HCT116 (cell line): ENCODE measurements around the gene DCUN1D2. TPM values are rescaled to one million over a fixed set of nuclear protein-coding genes. Genes with fewer than 3 reads are reported as not detected.

ENCODE experiments used
- ATAC-seq: fragments of 200-7000 bp; cut with Tn5 transposase; 2 replicates; pipeline ENCODE4 v1.9.1; 2020; ENCODE audit warnings: mild to moderate bottlenecking, moderate library complexity
- BruUV-seq: library from RNA; stranded (reverse); fragments of 400-500 nt; replicated peaks from 2 replicates; lab custom pipeline; 2021; lab: Mats Ljungman, UMichigan
- CTCF ChIA-PET: fragments of 300-600 bp; sonication (Branson Sonifier 250); formaldehyde crosslinking; loops from one replicate; lab custom pipeline; 2021; ENCODE audit warnings: antibody characterized with exemption; lab: Charles Lee
- POLR2A ChIA-PET: fragments of 300-600, 350-600 bp; sonication (Branson Sonifier 250); formaldehyde crosslinking; loops from one replicate; lab custom pipeline; 2021; ENCODE audit warnings: antibody characterized with exemption; lab: Charles Lee
- RAD21 ChIA-PET, 2 experiments: fragments of 300-600 bp; sonication (Branson Sonifier 250); formaldehyde crosslinking; loops; one replicate each; lab custom pipeline; 2023; ENCODE audit warnings: low total read pairs in 2 of 2; ENCODE audit not compliant: uncharacterized antibody in 2 of 2, unreplicated experiment in 2 of 2, low non-redundant PET in 1 of 2; lab: Charles Lee
- DNase-seq: peaks from one replicate; pipeline ENCODE4 v3.0.0-alpha.2; 2010; ENCODE audit warnings: low read depth, low spot score
- H2AFZ ChIP-seq: fragments of 200-600 bp; shearing (Covaris generic), sonication (generic); 2 replicates; pipeline ENCODE4 v1.6.1; 2017; ENCODE audit warnings: low read depth, mixed run types, mixed read lengths, antibody characterized with exemption, low read length; ENCODE audit not compliant: poor library complexity, severe bottlenecking
- H3K27ac ChIP-seq: 2 replicates; pipeline ENCODE4 v1.5.1; 2012; ENCODE audit warnings: low read depth, low read length
- H3K27me3 ChIP-seq: fragments of 200-600 bp; sonication (generic); 2 replicates; pipeline ENCODE4 v1.6.1; 2016; ENCODE audit warnings: mixed run types, low read length, mixed read lengths; ENCODE audit not compliant: insufficient read depth
- H3K36me3 ChIP-seq, 2 experiments: fragments of 200-500 bp in 1 of 2; fragments of 200-600 bp in 1 of 2; sonication (Bioruptor generic) in 1 of 2; sonication (generic) in 1 of 2; 2 replicates each; pipeline versions ENCODE4 v1.5.1 to v1.6.1; 2014 to 2016; ENCODE audit warnings: low read length in 2 of 2, inconsistent platforms in 1 of 2, mixed read lengths in 1 of 2, mixed run types in 1 of 2; ENCODE audit not compliant: insufficient read depth in 2 of 2, control insufficient read depth in 1 of 2
- H3K4me1 ChIP-seq, 2 experiments: fragments of 200-600 bp in 1 of 2; sonication (generic) in 1 of 2; 2 replicates each; pipeline versions ENCODE4 v1.5.1 to v1.6.1; 2012 to 2017; ENCODE audit warnings: low read length in 2 of 2, inconsistent platforms in 1 of 2, mild to moderate bottlenecking in 1 of 2, mixed read lengths in 1 of 2, mixed run types in 1 of 2, moderate library complexity in 1 of 2; ENCODE audit not compliant: insufficient read depth in 2 of 2, control insufficient read depth in 1 of 2
- H3K4me2 ChIP-seq: fragments of 200-600 bp; sonication (generic); 2 replicates; pipeline ENCODE4 v1.6.1; 2017; ENCODE audit warnings: mixed run types, low read length, mixed read lengths
- H3K4me3 ChIP-seq, 2 experiments: fragments of 200-600 bp in 1 of 2; sonication (generic) in 1 of 2; replicated peaks in 1 of 2; 2 replicates each; pipeline ENCODE4 v1.5.1; 2011 to 2016; ENCODE audit warnings: low read length in 2 of 2, control low read depth in 1 of 2, low read depth in 1 of 2, mild to moderate bottlenecking in 1 of 2, mixed read lengths in 1 of 2, mixed run types in 1 of 2
- H3K79me2 ChIP-seq: fragments of 200-600 bp; sonication (generic); 2 replicates; pipeline ENCODE4 v1.6.1; 2017; ENCODE audit warnings: mild to moderate bottlenecking, mixed run types, low read length, moderate library complexity, mixed read lengths; ENCODE audit not compliant: insufficient read depth
- H3K9ac ChIP-seq: fragments of 200-600 bp; sonication (generic); 2 replicates; pipeline ENCODE4 v1.6.1; 2016; ENCODE audit warnings: low read length, mixed read lengths
- H3K9me2 ChIP-seq: fragments of 200-600 bp; sonication (generic), shearing (Covaris generic); 2 replicates; pipeline ENCODE4 v1.6.1; 2017; ENCODE audit warnings: mixed run types, mild to moderate bottlenecking, moderate library complexity; ENCODE audit not compliant: insufficient read depth
- H3K9me3 ChIP-seq, 2 experiments: fragments of 200-500 bp in 1 of 2; fragments of 200-600 bp in 1 of 2; sonication (Bioruptor generic) in 1 of 2; sonication (generic) in 1 of 2; 2 replicates each; pipeline ENCODE4 v1.6.1; 2014 to 2017; ENCODE audit warnings: low read length in 2 of 2, mixed read lengths in 2 of 2, inconsistent platforms in 1 of 2, low read depth in 1 of 2, mild to moderate bottlenecking in 1 of 2, mixed run types in 1 of 2, moderate library complexity in 1 of 2; ENCODE audit not compliant: control insufficient read depth in 1 of 2, insufficient read depth in 1 of 2
- H4K20me1 ChIP-seq: fragments of 200-600 bp; sonication (generic), shearing (Covaris generic); 2 replicates; pipeline ENCODE4 v1.6.1; 2017; ENCODE audit warnings: mixed run types, mild to moderate bottlenecking, moderate library complexity; ENCODE audit not compliant: insufficient read depth
- CBX3 ChIP-seq: IDR thresholded peaks from 2 replicates; pipeline ENCODE4 v1.6.1; 2012; ENCODE audit warnings: low read depth
- CEBPB ChIP-seq: IDR thresholded peaks from 2 replicates; pipeline ENCODE4 v1.6.1; 2012; ENCODE audit warnings: low read depth
- EGR1 ChIP-seq: IDR thresholded peaks from 2 replicates; pipeline ENCODE4 v1.6.1; 2012; ENCODE audit warnings: low read depth
- ELF1 ChIP-seq: IDR thresholded peaks from 2 replicates; pipeline ENCODE4 v1.6.1; 2012; ENCODE audit warnings: low read depth, borderline replicate concordance
- FOSL1 ChIP-seq: IDR thresholded peaks from 2 replicates; pipeline ENCODE4 v1.6.1; 2012; ENCODE audit warnings: low read depth
- POLR2AphosphoS5 ChIP-seq: IDR thresholded peaks from 2 replicates; pipeline ENCODE4 v1.6.1; 2011; ENCODE audit warnings: mild to moderate bottlenecking, low read depth, low read length, moderate library complexity
- SIN3A ChIP-seq: IDR thresholded peaks from 2 replicates; pipeline ENCODE4 v1.6.1; 2012; ENCODE audit warnings: low read depth
- SP1 ChIP-seq: IDR thresholded peaks from 2 replicates; pipeline ENCODE4 v1.6.1; 2012; ENCODE audit warnings: low read depth
- YY1 ChIP-seq: IDR thresholded peaks from 2 replicates; pipeline ENCODE4 v1.6.1; 2011; ENCODE audit warnings: low read length, low read depth, moderate library complexity, mild to moderate bottlenecking; ENCODE audit not compliant: insufficient replicate concordance; ENCODE audit errors: extremely low read depth
- intact Hi-C: fragments of 100-400 bp; cut with micrococcal nuclease; formaldehyde crosslinking; loops from 2 replicates; pipeline ENCODE4 v1.10.0; 2022
- total RNA-seq: library from RNA; stranded (reverse); gene quantifications from one replicate; pipeline ENCODE4 v1.2.1, GENCODE V29; 2021; ENCODE audit not compliant: unreplicated experiment
- TF ChIP-seq, protein P1 (sequence below): IDR thresholded peaks from 2 replicates; pipeline ENCODE4 v1.6.1; 2011; ENCODE audit warnings: mild to moderate bottlenecking, low read length, moderate library complexity; ENCODE audit not compliant: insufficient replicate concordance; ENCODE audit errors: extremely low read depth
- TF ChIP-seq, protein P2 (sequence below): IDR thresholded peaks from 2 replicates; pipeline ENCODE4 v1.6.1; 2012

Gene DCUN1D2
- total RNA-seq, 1 experiment from 2014 or later: 25.4 TPM

DNA sequence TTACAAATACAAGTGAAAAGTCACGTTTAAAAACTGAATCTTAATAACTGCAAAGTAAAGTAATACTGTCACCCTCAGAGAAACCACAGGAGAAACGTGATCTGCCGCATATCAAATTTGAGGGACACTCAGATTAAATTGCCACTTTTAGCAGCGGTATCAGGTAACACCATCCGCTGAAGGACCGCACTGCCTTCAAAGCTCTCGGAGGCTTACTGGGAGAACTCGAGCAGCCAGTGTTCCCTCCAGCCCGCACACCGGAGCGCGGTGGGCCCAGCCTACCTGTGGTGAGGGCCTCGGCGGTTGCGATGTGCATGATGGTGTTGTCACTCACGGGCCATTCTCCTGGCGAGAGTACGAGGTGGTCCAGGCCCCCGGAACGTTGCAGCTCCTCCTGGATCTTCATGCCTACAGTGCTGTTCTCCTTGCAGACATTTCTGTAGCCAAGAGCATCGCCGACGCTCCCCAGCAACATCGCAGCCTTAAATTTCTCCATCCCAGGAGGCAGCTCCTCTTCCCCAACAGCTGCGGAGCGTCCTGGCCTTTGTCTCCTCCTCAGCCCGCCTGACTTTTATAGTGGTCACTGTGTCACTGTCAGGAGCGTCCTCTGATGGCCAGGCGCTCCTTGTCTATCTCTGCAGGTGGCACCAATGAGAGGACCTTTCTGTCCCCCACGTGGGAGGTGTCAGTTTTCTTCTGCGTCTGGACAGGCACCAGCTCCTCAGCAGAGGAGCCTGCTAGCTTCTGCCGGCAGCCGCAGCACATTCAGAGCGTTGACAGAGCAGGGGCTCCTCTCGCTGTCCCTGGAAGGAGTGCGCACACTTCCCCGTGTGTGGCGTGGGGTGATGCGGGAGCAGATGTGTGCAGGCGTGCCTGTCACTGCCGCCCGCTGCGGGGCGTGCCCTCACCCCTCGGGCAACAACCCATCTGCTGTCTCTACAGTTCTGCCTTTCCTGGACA, 37.3 kb downstream of the DCUN1D2 start, which contains the start of gene ADPRHL1:
Gene ADPRHL1 (minus strand): TSS at position 547 of the 960 bp plus-strand sequence. CDS start 51 bp downstream, at position 496.
- Histone ChIP-seq H3K27ac (no peak within 1 kb of the TSS), H3K4me2 (no peak within 1 kb of the TSS), H2AFZ (no peak within 1 kb of the TSS), H4K20me1 (no peaks in the 10 kb centered on the region), H3K27me3 (no peaks in the 10 kb centered on the region), H3K79me2 (peaks cover 6% of the 10 kb centered on the region), H3K9me2 (no peaks in the 10 kb centered on the region), H3K36me3 (peaks cover 4 to 9% of the 10 kb centered on the region in 2 experiments; a peak in 2 of 4 replicates), H3K9ac (no peak within 1 kb of the TSS), H3K4me3 (no peak within 1 kb of the TSS), H3K9me3 (no peaks in the 10 kb centered on the region), H3K4me1 (peaks cover 3 to 17% of the 10 kb centered on the region in 2 experiments)
- RAD21 ChIA-PET: no interaction called here
- CTCF ChIA-PET: interaction anchor here (0.9 kb wide), 1 partner anchor 11 kb away, joined by 4 read pairs; no protein-coding TSS in a partner anchor
- no peak for DNase-seq
- TF ChIP-seq CEBPB (no peak), CBX3 (no peak), SP1 (no peak), ELF1 (no peak), SIN3A (no peak), YY1 (no peak), FOSL1 (no peak), EGR1 (no peak), POLR2AphosphoS5 (no peak)
- TF ChIP-seq, protein P1, sequence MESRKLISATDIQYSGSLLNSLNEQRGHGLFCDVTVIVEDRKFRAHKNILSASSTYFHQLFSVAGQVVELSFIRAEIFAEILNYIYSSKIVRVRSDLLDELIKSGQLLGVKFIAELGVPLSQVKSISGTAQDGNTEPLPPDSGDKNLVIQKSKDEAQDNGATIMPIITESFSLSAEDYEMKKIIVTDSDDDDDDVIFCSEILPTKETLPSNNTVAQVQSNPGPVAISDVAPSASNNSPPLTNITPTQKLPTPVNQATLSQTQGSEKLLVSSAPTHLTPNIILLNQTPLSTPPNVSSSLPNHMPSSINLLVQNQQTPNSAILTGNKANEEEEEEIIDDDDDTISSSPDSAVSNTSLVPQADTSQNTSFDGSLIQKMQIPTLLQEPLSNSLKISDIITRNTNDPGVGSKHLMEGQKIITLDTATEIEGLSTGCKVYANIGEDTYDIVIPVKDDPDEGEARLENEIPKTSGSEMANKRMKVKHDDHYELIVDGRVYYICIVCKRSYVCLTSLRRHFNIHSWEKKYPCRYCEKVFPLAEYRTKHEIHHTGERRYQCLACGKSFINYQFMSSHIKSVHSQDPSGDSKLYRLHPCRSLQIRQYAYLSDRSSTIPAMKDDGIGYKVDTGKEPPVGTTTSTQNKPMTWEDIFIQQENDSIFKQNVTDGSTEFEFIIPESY: no peak
- TF ChIP-seq, protein P2, sequence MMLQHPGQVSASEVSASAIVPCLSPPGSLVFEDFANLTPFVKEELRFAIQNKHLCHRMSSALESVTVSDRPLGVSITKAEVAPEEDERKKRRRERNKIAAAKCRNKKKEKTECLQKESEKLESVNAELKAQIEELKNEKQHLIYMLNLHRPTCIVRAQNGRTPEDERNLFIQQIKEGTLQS: no peak
- BruUV-seq: no TSS peak
- intact Hi-C loops: no loop called here
- POLR2A ChIA-PET: interaction anchor here (0.6 kb wide), 1 partner anchor 389 kb away, joined by 3 read pairs; no protein-coding TSS in a partner anchor
- no peak for ATAC-seq
